Effector memory CD4-positive, alpha-beta T cell (primary cell): ENCODE measurements around the gene VAMP5.
"Not testable (repeated sequence)": the region's sequence is repeated elsewhere in the genome, so short reads cannot be mapped to it uniquely, and the experiment has no call there.

Experiments used
- DNase-seq, 3 donors: peaks; one replicate each; pipeline ENCODE4 v3.0.0-alpha.2; 2020
- H3K27ac ChIP-seq: 2 replicates; pipeline ENCODE4 v1.7.0; 2013; ENCODE audit warnings: mild to moderate bottlenecking, low read length, moderate library complexity; ENCODE audit not compliant: insufficient read depth, poor library complexity, severe bottlenecking
- H3K27me3 ChIP-seq: replicated peaks from 2 replicates; pipeline ENCODE4 v1.7.0; 2013; ENCODE audit warnings: mild to moderate bottlenecking, low read length; ENCODE audit not compliant: insufficient read depth, control insufficient read depth, poor library complexity, severe bottlenecking
- H3K36me3 ChIP-seq: 2 replicates; pipeline ENCODE4 v1.7.0; 2013; ENCODE audit warnings: mild to moderate bottlenecking, low read length, moderate library complexity; ENCODE audit not compliant: control insufficient read depth, insufficient read depth
- H3K4me1 ChIP-seq: 2 replicates; pipeline ENCODE4 v1.7.0; 2013; ENCODE audit warnings: low read length, mild to moderate bottlenecking; ENCODE audit not compliant: control insufficient read depth, insufficient read depth, poor library complexity, severe bottlenecking
- H3K4me3 ChIP-seq: 2 replicates; pipeline ENCODE4 v1.7.0; 2013; ENCODE audit warnings: low read length, low read depth, mild to moderate bottlenecking; ENCODE audit not compliant: insufficient read depth, poor library complexity, severe bottlenecking
- H3K9me3 ChIP-seq: 2 replicates; pipeline ENCODE4 v1.7.0; 2013; ENCODE audit warnings: mild to moderate bottlenecking, low read length, moderate library complexity; ENCODE audit not compliant: control insufficient read depth

Gene VAMP5

DNA sequence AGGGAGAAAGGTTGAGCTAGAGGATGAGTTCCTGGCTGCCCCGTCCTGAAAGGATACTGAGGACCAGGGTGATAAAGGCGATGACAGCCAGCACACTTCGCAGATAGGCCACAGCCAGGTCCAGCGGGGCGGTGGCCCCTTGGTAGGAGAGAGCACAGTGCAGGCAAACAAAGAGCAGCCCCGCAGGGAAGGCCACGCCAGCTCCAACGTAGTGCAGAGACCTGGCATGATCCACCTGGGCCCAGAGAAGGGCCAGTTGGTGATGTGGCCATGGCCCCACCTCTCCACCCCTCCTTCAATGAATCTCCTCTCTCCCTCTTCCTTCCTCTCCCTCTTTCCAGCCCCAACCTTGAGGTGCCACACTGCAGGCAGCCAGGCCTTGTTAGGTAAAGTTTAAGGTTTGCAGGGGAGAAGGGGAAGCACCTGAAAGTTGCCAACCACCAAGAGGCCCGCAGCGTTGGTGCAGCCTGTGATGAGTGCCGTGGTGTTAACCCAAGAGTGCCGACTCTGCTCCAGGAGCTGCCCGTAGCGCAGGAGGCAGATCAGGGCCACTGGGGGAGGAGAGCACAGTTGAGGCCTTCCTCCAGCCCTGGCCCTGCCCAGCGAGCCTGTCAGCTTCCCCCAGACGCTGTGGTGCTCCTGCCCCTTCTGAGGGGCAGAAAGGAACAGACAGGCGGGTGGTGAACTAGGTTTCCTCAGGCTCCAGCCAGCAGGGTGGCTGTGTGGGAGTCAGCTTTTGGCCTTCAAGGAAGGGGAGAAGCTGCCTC lies 15.4 kb downstream of the VAMP5 start:
- H3K27ac ChIP-seq = no peak overlapping the region
- H3K36me3 ChIP-seq = peaks cover 30% of the 10 kb centered on the region
- peaks cover 22% of the 10 kb centered on the region for H3K4me1 ChIP-seq
- H3K4me3 ChIP-seq = no peak overlapping the region
- no peak for DNase-seq
- H3K9me3 ChIP-seq = no peaks in the 10 kb centered on the region
- no peaks in the 10 kb centered on the region for H3K27me3 ChIP-seq

DNA sequence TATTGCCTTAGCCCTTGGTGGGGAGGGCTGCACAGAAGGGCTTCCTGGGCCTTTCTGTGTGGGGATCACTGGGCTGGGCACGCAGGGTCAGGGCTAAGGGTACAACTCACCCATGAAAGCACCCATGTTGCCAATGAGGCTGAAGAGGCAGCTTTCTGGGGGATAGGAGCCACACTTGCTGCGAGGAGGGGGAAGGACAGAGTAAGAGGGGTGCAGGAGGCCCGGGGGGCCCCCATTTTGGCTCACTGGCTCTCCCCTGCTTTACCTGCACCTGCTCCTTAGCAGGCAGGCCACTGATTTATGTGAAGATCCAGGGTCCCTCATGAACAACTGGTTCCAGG lies 16.0 kb downstream of the VAMP5 start:
- no peak for DNase-seq
- Histone ChIP-seq H3K27ac (no peak overlapping the region), H3K9me3 (no peaks in the 10 kb centered on the region), H3K4me3 (no peak overlapping the region), H3K27me3 (no peaks in the 10 kb centered on the region), H3K4me1 (peaks cover 20% of the 10 kb centered on the region), H3K36me3 (peaks cover 30% of the 10 kb centered on the region)

GRCh38 chr2:85600951-85601770 lies 16.9 kb downstream of the VAMP5 start:
- H3K9me3 ChIP-seq = no peaks in the 10 kb centered on the region
- peak overlapping the region; percentile 70 for H3K27ac ChIP-seq
- H3K27me3 ChIP-seq = no peaks in the 10 kb centered on the region
- peak overlapping the region; percentile 80 for H3K4me3 ChIP-seq
- peaks cover 30% of the 10 kb centered on the region for H3K36me3 ChIP-seq
- H3K4me1 ChIP-seq = peaks cover 18% of the 10 kb centered on the region
- no peak for DNase-seq

- DNase-seq = no peak
- H3K9me3 ChIP-seq = no peaks in the 10 kb centered on the region
- no peaks in the 10 kb centered on the region for H3K27me3 ChIP-seq
- H3K4me1 ChIP-seq = peaks cover 13% of the 10 kb centered on the region
- H3K36me3 ChIP-seq = peaks cover 26% of the 10 kb centered on the region
- H3K4me3 ChIP-seq = peak overlapping the region; percentile 80
- H3K27ac ChIP-seq = peak overlapping the region; percentile 70
Observed at GRCh38 chr2:85601771-85602475, 17.7 kb downstream of the VAMP5 start.

- peak; percentile 75 to 77 (median 75) for DNase-seq
- Histone ChIP-seq H3K4me1 (peaks cover 13% of the 10 kb centered on the region), H3K27me3 (no peaks in the 10 kb centered on the region), H3K4me3 (peak within 1 kb of the TSS; percentile 80), H3K9me3 (no peaks in the 10 kb centered on the region), H3K27ac (peak within 1 kb of the TSS; percentile 70), H3K36me3 (peaks cover 19% of the 10 kb centered on the region)
Observed at GRCh38 chr2:85602476-85603234, 18.4 kb downstream of the VAMP5 start, which contains the start of gene TMEM150A. TSS of gene TMEM150A (minus strand) at chr2:85602698. CDS start at chr2:85601948, 750 bp downstream.

DNA sequence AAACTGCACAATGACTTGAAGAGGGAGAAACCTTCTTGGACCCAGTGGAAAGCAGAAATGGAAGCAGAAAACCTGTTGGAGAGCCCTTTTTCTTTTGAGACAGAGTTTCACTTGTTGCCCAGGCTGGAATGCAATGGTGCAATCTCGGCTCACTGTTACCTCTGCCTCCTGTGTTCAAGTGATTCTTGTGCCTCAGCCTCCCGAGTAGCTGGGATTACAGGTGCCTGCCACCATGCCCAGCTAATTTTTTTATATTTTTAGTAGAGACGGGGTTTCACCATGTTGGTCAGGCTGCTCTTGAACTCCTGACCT lies 19.9 kb downstream of the VAMP5 start:
- not testable (repeated sequence) for H3K27ac ChIP-seq, H3K4me3 ChIP-seq, H3K27me3 ChIP-seq, DNase-seq, H3K9me3 ChIP-seq
- H3K36me3 ChIP-seq = peaks cover 14% of the 10 kb centered on the region
- H3K4me1 ChIP-seq = peaks cover 13% of the 10 kb centered on the region

DNA sequence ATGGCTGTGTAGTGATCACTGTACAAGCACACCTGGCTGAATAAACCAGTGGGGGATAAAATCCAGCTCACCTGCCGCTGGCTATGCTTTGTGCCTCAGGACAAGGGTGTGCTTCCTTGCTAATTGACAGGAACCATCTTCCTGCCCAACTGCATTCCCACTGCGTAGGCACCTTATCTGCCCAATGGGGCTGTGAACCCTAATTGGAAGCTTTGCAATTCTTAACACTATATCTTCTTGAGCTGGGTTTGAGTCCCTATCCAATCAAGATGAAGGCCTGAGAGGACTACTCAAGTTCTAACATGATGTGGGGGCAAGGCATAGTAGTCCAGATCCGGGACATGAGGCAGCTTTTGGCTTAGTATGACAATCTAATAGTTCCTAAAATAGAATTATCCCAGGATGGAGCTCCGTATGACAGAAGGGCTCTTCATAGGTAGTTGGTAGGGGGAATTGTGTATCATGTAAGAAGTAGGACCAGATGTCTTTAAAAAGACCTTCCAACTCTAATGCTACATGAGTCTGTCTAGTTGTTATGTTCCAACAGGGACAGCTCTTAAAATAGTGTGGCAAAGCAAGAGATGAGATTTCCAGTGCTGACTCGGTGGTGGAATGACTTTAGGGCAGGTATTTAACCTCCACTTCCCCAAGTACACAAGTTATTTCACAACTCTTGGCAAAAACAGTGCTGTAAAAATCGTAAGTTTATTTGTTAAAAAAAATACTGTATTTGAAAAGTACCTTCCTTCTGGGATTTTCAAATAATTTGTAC lies 20.5 kb downstream of the VAMP5 start:
- DNase-seq = no peak
- Histone ChIP-seq H3K27me3 (no peaks in the 10 kb centered on the region), H3K36me3 (peaks cover 10% of the 10 kb centered on the region), H3K4me1 (peaks cover 13% of the 10 kb centered on the region), H3K9me3 (no peaks in the 10 kb centered on the region), H3K4me3 (no peak overlapping the region), H3K27ac (no peak overlapping the region)

DNA sequence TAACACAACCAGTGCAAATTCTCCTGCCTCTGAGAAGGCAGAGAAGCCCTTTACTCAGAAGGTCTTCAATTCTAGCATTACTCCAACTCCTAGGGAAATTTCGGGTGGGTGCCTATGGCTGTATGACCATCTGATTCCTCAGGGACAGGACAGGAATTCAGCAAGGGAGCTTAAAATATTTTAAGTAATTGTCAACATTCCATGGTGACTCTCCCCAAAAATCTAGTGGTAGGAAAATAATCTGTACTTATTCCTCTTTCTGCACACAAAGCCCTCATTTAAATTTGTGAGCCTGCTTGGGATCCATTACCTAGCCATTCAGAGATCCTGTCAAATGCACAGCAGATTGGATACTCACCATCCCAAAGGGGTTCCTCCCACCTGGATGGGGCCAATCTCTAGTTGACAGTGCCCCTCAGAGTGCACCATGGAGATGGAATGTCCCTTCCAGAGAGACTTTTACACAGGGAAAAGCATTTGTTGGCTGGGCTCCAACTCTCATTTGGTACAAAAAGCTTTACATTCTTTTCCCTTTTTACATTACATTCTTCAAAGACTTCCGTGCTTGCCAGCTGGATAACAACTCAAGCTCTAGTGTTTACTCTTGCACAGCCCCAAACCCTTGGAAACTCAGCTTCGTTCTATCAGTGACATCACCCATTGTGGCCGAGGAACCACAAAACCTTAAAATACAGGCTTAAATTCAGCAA lies 21.3 kb downstream of the VAMP5 start:
- no peak for DNase-seq
- no peak overlapping the region for H3K4me3 ChIP-seq
- peaks cover 13% of the 10 kb centered on the region for H3K4me1 ChIP-seq
- H3K9me3 ChIP-seq = no peaks in the 10 kb centered on the region
- no peaks in the 10 kb centered on the region for H3K27me3 ChIP-seq
- H3K27ac ChIP-seq = no peak overlapping the region
- peaks cover 10% of the 10 kb centered on the region for H3K36me3 ChIP-seq

DNA sequence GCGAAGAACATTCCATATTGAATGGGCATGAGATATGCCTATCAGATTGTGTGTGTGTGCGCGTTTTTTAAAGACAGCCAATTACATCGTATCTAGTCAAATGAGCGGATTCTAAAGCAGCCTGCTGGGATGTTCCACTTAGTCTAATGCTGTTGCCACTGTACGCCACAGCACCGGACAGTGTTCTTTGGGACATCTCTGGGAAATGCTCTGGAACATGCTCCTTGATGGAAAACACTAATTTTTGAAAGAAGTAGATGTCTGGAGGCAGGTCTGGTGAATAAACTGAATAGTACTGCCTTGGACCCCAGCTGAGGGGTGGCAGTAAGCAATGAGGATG lies 21.9 kb downstream of the VAMP5 start:
- no peak for DNase-seq
- no peak overlapping the region for H3K4me3 ChIP-seq
- no peak overlapping the region for H3K27ac ChIP-seq
- no peaks in the 10 kb centered on the region for H3K9me3 ChIP-seq
- no peaks in the 10 kb centered on the region for H3K27me3 ChIP-seq
- peaks cover 13% of the 10 kb centered on the region for H3K4me1 ChIP-seq
- peaks cover 10% of the 10 kb centered on the region for H3K36me3 ChIP-seq
